ENCODE measurements around the gene GIGYF2.

DNA sequence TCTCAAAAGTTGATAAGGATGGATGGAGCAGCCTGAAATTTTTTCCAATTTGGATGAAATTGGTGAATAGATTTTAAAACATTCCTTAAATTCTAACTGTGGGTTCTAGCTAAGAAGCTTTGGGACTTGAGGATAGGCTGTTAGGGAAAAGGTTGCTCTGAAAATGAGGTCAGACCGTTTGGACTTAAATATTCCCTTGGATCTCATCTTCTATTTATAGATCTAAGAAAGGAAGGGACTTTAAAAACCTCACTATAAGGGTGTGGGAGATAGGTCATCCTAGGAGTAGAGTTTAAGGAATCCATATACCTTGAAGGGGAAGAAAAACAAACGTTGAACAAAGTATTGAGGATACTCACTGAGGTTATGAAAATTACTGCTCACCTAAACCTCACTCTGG, 155.5 kb downstream of the GIGYF2 start:
- TF ChIP-seq, protein P1, sequence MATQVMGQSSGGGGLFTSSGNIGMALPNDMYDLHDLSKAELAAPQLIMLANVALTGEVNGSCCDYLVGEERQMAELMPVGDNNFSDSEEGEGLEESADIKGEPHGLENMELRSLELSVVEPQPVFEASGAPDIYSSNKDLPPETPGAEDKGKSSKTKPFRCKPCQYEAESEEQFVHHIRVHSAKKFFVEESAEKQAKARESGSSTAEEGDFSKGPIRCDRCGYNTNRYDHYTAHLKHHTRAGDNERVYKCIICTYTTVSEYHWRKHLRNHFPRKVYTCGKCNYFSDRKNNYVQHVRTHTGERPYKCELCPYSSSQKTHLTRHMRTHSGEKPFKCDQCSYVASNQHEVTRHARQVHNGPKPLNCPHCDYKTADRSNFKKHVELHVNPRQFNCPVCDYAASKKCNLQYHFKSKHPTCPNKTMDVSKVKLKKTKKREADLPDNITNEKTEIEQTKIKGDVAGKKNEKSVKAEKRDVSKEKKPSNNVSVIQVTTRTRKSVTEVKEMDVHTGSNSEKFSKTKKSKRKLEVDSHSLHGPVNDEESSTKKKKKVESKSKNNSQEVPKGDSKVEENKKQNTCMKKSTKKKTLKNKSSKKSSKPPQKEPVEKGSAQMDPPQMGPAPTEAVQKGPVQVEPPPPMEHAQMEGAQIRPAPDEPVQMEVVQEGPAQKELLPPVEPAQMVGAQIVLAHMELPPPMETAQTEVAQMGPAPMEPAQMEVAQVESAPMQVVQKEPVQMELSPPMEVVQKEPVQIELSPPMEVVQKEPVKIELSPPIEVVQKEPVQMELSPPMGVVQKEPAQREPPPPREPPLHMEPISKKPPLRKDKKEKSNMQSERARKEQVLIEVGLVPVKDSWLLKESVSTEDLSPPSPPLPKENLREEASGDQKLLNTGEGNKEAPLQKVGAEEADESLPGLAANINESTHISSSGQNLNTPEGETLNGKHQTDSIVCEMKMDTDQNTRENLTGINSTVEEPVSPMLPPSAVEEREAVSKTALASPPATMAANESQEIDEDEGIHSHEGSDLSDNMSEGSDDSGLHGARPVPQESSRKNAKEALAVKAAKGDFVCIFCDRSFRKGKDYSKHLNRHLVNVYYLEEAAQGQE (IDR thresholded peaks at IDR 0.05; ENCODE audit: insufficient read depth in 1 of 2, low read depth in 2 of 2, low read length in 2 of 2) = no peak
- TF ChIP-seq POLR2AphosphoS5 (IDR thresholded peaks at IDR 0.05; ENCODE audit: low read depth, low read length) = no peak

Measured in PFSK-1 (cell line).